ENCODE results near the gene AGAP1. TPM values are rescaled to one million over a fixed set of nuclear protein-coding genes. Genes with fewer than 3 reads are reported as not detected.

Gene AGAP1
- total and polyA plus RNA-seq, 2 donors (not counting 3 experiments of a cell fraction or from before 2014, with no cell fraction given) = 10.2 to 20.9 TPM

- no peak overlapping the region for H2AFZ ChIP-seq (ENCODE audit: low read depth, low read length)
- dilution Hi-C loops (cut with MboI; ENCODE audit: extremely low pct_ligation_motif_present, low sequenced_read_pairs) (no loop called here), intact Hi-C loops (cut with micrococcal nuclease) (no loop called here)
- DNase-seq (ENCODE audit: low read depth, low spot score) = no peak
- H3K9me3 ChIP-seq (replicated peaks; ENCODE audit: control insufficient read depth, insufficient read depth, low read length) = no peaks in the 10 kb centered on the region
- no peak overlapping the region for H3K4me2 ChIP-seq (ENCODE audit: insufficient read depth, low read length)
- no peaks in the 10 kb centered on the region for H3K4me1 ChIP-seq (ENCODE audit: control insufficient read depth, extremely low read depth, insufficient read depth, low read length)
- no peak overlapping the region for H3K4me3 ChIP-seq (replicated peaks in 1 of 3; ENCODE audit: insufficient read depth in 1 of 3, low read depth in 1 of 3, low read length in 3 of 3)
- no peaks in the 10 kb centered on the region for H3K27me3 ChIP-seq (ENCODE audit: control insufficient read depth in 2 of 2, insufficient read depth in 2 of 2, low read length in 2 of 2)
- no peaks in the 10 kb centered on the region for H3K36me3 ChIP-seq (ENCODE audit: control insufficient read depth in 2 of 2, extremely low read depth in 1 of 2, insufficient read depth in 2 of 2, low read length in 2 of 2)
- BruUV-seq (replicated peaks) = no TSS peak
- no peaks in the 10 kb centered on the region for H3K9me1 ChIP-seq (replicated peaks; ENCODE audit: control insufficient read depth, extremely low read depth, insufficient read depth, low read length)
- H3K27ac ChIP-seq (ENCODE audit: insufficient read depth, low read depth, low read length) = no peak overlapping the region
- H3K79me2 ChIP-seq (ENCODE audit: control insufficient read depth, insufficient read depth, low read length) = no peaks in the 10 kb centered on the region
- ChIA-PET POLR2A (no interaction called here), CTCF (no interaction called here)
- TF ChIP-seq CTCF (IDR thresholded peaks at IDR 0.05; ENCODE audit: extremely low read depth in 1 of 2, insufficient read depth in 1 of 2, low read depth in 1 of 2, low read length in 2 of 2) = no peak
- TF ChIP-seq POLR2AphosphoS5 (IDR thresholded peaks at IDR 0.05; ENCODE audit: insufficient read depth, low read depth, low read length) = no peak
- no peak for TF ChIP-seq EZH2 (IDR thresholded peaks at IDR 0.05; ENCODE audit: borderline replicate concordance, low read depth, low read length, severe bottlenecking)
- no peak for TF ChIP-seq POLR2A (IDR thresholded peaks at IDR 0.05; ENCODE audit: low read depth, low read length)
- TF ChIP-seq GATA2 (IDR thresholded peaks at IDR 0.05; ENCODE audit: insufficient read depth, insufficient read length, low read depth, low read length) = no peak
- TF ChIP-seq JUN (IDR thresholded peaks at IDR 0.05; ENCODE audit: borderline replicate concordance, insufficient read depth, insufficient read length, low read depth) = no peak
- no peak for TF ChIP-seq FOS (IDR thresholded peaks at IDR 0.05; ENCODE audit: borderline replicate concordance, insufficient read depth, low read length)
- TF ChIP-seq, protein P1, sequence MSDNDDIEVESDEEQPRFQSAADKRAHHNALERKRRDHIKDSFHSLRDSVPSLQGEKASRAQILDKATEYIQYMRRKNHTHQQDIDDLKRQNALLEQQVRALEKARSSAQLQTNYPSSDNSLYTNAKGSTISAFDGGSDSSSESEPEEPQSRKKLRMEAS (IDR thresholded peaks at IDR 0.05; ENCODE audit: insufficient read depth, insufficient read length) = no peak
- no peak for TF ChIP-seq MYC (IDR thresholded peaks at IDR 0.05; ENCODE audit: low read depth, low read length)
- H4K20me1 ChIP-seq (replicated peaks; ENCODE audit: control insufficient read depth, extremely low read depth, insufficient read depth, low read length) = no peaks in the 10 kb centered on the region
- no peak overlapping the region for H3K9ac ChIP-seq (replicated peaks; ENCODE audit: extremely low read depth, insufficient read depth, low read length)
- FAIRE-seq = no peak
Observed at GRCh38 chr2:235647877-235648276, 154.0 kb downstream of the AGAP1 start.

Data from endothelial cell of umbilical vein (primary cell).